Right ventricle myocardium inferior (tissue), 1 donor: Measurements from ENCODE around the gene TIMM44. TPM values are rescaled to one million over a fixed set of nuclear protein-coding genes. Genes with fewer than 3 reads are reported as not detected.
"Not testable (repeated sequence)": the region's sequence is repeated elsewhere in the genome, so short reads cannot be mapped to it uniquely, and the experiment has no call there.

Experiments used
- ATAC-seq: fragments of 200-7000 bp; cut with Tn5 transposase; one replicate; pipeline ENCODE4 v1.9.1; 2020; ENCODE audit warnings: mild to moderate bottlenecking, moderate library complexity
- DNase-seq: peaks from one replicate; pipeline ENCODE4 v3.0.0; 2021; ENCODE audit errors: missing footprints
- intact Hi-C: fragments of 100-400 bp; cut with DNase I; formaldehyde crosslinking; loops from one replicate; pipeline ENCODE4 v1.11.0; 2022
- total RNA-seq: library from RNA; stranded (reverse); fragmentation: NEBNext Ultra II Directional; extraction: Animal tissue kit (Norgen Biotek cat#: 25700); gene quantifications from one replicate; pipeline ENCODE4 v1.2.1, GENCODE V29; 2021
- donor health status: DM: no; HTN: yes; CAD: no; lungs with severe emphysema.

TIMM44 gene
- total RNA-seq, 1 donor from 2014 or later = 111 TPM

DNA sequence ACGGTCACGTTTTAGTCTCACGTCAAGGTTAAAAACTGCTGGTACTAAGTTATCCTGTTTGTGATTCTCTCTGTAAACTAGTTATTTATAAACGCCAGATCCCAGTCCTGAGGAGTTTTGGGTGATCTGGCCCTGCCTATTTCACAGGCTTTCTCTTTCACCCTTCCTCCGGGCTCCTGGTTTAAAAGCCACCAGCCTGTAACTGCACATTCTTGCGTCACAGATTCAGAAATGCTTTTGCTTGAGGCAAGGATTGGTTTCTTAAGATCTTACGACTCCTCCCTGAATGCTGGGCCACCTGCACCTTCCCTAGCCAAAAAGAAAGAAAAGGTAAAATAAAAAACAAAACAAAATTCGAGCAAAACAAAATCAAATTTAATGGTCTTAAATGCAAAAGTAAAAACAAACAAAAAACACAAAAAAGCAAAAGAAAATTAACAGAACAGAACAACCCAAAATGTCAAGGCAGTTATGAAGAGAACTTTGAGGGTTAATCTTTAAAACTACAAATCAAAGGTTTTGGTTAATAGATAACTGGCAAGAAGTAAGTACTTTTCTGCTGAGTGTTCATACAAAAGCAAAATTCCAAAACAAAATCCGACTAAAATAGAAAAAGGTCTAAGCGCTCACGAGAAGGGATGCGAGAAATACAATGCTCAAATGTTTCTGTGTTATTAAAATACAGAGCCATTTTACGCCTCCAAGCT, 18.6 kb upstream of the TIMM44 start:
- intact Hi-C loops = no loop called here
- DNase-seq = no peak
- ATAC-seq = no peak

DNA sequence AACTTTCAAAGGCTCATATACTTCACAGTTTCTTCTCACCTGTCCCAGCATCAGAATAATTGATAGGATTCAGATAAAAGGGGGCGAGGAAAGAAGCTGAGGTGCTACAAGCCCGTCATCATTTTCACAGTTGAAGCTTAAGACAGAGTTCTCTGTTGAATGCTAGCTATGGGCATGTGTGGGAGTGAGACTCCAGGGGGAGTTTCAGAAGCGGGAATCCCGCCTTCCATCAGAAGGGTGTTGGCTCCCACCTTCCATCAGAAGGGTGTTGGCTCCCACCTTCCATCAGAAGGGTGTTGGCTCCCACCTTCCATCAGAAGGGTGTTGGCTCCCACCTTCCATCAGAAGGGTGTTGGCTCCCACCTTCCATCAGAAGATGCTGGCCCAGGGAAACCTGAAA, 17.6 kb upstream of the TIMM44 start:
- DNase-seq, ATAC-seq, intact Hi-C loops: not testable (repeated sequence)

DNA sequence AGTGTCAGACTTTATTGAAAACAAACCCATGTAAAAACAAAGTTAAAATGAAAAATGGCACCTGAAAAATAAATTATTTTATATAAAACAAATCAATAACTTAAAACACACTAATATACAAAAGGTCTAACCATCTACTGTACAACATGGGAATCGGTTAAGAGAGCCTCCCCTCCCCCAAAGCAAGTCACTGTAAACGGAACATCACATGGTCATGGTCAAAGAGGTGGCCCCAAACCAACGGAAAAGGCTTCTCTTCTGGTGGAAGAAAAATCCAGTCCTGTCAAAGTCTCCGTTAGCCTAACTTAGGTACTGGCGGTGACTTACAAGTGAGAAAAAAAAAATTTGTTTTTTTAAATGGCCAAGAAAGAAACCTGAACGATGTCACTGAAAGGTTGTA, 15.7 kb upstream of the TIMM44 start:
- ATAC-seq (no peak), DNase-seq (no peak)
- intact Hi-C loops = no loop called here

DNA sequence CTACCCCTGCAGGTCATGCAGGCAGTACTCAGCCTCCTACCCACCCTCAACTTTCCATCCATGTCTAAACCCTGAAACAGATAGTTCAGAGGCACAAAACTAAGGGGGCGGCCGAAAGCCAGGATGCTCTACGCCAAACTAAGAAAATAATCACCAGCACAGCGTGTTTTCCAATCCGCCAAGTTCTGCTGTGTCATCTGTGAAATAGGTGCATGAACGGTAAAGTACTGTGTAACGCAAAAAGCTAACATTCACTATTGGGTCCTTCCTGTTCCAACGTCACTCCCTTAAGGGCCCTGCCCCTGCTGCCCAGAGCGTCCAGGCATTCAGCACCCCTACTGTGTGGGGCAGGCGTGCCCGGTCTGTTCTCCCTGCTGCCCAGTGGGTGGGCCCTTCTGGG, 12.2 kb upstream of the TIMM44 start:
- intact Hi-C loops = no loop called here
- no peak for ATAC-seq
- DNase-seq = no peak

DNA sequence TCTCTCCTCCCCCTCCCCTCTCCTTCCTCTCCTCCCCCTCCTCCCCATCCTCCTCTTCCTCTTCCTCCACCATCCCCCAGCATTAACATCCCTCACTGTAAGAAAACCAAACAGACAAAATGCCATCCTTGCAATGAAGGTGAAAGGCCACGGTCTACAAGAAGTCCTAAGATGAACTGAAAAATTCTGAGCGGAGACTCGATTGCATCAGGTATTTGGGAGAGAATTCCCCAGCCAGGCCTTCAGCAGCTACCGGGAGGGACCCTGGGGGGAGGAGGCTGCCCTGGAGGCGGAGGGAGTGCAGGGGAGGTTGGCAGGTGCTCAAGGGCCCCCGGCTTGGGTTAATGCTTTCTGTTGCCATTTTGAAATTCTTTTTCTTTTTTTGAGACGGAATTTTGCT, 10.1 kb upstream of the TIMM44 start:
- DNase-seq (no peak), ATAC-seq (no peak)
- intact Hi-C loops = no loop called here

DNA sequence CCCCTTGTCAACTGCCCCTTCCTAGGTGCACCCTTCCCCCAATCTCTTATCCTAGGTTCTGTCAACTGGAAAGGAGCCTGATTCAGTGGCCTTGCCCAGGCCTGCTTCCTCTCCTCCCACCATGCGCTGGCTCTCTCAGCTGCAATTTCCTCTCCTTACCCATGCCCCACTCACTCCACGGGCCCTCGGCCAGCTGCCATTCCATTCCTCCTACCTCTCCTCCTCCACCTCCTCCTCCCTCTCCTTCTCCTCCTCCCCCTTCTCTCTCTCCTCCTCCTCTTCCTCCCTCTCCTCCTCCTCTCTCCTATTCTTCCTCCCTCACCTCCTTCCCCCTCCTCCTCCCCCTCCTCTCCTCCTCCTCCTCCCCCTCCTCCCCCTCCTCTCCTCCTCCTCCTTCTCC, 9.6 kb upstream of the TIMM44 start:
- DNase-seq (no peak), ATAC-seq (no peak)
- intact Hi-C loops = no loop called here

DNA sequence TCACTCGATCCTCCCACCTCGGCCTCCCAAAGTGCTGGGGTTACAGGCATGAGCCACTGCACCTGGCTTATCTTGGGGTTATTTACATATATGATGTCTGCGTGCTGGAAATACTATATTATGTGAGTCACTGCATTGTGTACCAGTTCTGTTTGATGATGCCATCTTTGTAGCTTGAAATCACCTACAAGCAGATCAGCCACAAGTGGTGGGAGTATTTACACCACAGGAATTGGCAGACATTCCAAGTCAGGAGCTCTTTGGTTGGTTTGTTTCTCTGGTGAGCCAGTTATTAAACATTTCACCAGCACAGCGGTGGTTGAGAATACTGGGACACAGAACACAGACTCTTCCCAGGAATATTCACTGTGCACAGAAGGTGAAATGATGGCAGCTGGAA, 4.5 kb upstream of the TIMM44 start:
- DNase-seq (no peak), ATAC-seq (no peak)
- intact Hi-C loops = no loop called here

DNA sequence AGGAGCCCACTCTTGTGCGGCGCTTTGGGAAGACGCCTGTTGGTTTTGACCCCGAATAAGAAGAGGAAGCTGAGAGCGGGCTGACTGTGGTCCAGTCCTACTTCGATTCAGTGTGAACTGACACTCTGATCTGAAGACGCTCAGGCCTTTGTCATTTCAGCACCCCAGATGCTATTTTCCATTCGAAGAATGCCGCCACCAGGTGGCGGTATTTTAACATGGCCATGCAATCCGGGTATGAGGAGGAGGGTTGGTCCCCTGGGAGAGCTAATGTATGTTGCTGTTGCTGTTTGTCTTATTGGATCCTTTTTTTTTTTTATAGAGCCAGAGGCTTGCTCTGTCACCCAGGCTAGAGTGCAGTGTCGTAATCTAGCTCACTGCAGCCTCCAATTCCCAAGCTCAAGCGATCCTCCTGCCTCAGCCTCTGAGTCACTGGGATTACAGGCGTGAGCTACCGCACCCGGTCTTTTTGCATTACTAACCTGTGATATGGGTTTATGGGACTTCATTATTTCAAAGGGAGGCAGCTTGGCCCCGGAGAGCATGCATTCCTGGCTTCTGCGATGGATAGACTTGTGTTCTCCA, 803 bp upstream of the TIMM44 start:
- ATAC-seq (peak; percentile 67), DNase-seq (peak; percentile 90)
- intact Hi-C loops = loop anchor here (1.0 to 5.0 kb wide), 3 partner anchors 59 to 309 kb away; no protein-coding TSS in a partner anchor

DNA sequence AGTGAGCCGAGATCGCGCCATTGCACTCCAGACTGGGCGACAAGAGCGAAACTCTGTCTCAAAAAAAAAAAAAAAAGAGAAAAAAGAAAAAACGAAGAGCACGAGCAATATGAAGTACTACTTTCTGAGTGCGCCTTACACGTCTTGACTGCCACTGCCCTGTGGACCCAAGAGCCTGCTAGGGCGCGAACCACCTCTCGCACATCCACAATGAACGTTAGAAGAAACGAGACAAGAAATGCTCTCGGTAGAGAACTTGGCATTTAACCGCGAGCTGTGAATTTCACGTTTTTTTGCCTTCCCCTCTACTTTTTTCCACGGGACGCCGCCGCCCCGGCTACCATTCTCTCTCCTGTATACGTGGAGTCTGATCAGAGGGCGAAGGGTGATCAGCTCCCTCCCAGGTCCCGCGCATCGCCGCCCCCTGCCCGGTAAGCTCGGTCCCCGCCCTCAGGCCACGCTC, 454 bp downstream of the TIMM44 start:
- DNase-seq (no peak), ATAC-seq (peak; percentile 7)
- intact Hi-C loops = loop anchor here (2.0 to 5.0 kb wide), 2 partner anchors 22 to 214 kb away; partner anchors contain the start of gene SNAPC2

DNA sequence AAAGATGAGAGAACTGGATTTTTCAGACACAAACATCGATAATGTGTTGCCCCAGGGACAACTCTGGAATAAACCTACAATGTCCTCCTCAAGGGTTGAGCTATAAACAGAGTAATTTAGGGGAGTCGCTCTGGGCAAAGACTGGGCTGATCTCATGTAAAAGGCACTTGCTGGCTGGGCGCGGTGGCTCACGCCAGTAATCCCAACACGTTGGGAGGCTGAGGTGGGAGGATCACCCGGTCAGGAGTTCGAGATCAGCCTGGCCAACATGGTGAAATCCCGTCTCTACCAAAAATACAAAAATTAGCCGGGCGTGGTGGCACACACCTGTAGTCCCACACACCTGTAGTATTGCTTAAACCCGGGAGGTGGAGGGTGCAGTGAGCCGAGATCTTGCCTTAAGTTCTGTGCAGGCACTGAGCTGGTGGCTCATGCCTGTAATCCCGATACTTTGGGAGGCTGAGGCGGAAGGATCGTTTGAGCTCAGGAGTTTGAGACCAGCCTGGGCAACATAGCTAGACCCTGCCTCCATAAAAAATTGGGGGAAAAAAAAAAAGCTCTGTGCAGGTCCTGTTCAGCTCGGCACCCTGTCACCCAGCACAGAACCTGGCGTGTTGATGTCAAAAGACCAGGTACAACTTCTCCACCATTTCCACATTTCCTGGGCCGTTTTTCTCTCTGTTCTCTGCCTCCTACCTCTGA, 1.4 kb downstream of the TIMM44 start:
- ATAC-seq (no peak), DNase-seq (no peak)
- intact Hi-C loops = loop anchor here (2.0 to 5.0 kb wide), 2 partner anchors 21 to 215 kb away; partner anchors contain the start of gene SNAPC2

DNA sequence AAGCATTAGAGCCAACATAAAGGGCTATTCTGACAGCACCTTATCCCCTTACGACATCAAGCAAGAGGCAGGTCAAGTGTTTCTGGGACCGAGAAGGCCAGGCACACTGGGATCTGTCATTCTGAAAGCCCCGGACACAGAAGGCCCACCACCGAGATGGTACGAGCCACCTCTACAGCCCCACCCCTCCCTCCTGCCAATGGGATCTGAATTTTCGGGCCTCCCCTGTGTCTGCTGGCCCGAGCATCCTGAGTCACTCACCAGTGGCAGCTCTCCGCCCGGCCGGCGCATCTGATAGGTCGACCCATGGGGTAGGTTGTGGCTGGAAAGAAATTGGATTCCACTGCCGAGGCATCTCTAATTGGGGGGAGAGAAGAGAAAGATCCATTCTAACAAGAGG, 2.6 kb downstream of the TIMM44 start:
- intact Hi-C loops = loop anchor here (5.0 kb wide), 1 partner anchor 216 kb away; no protein-coding TSS in a partner anchor
- ATAC-seq (no peak), DNase-seq (no peak)

DNA sequence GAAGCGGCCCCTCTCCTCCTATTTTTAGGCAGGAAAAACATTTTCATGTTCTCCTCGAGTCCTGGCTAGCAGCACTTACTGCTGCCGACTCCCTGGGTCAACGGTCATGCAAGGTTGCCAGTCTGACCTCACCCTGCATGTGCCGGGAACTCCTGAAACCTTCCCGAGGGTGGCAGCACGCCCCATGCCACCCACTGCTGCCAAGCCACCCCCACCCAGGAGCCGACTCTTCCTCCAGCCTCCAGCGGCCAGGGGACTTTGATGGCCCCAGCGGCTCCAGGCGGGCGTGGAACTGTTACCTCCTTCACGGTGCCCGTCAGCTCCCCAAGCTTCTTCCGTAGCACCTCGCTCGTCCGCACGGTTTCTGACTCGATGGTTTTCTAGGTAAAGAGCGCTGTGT, 8.7 kb downstream of the TIMM44 start:
- intact Hi-C loops = no loop called here
- ATAC-seq (no peak), DNase-seq (peak; percentile 56)

DNA sequence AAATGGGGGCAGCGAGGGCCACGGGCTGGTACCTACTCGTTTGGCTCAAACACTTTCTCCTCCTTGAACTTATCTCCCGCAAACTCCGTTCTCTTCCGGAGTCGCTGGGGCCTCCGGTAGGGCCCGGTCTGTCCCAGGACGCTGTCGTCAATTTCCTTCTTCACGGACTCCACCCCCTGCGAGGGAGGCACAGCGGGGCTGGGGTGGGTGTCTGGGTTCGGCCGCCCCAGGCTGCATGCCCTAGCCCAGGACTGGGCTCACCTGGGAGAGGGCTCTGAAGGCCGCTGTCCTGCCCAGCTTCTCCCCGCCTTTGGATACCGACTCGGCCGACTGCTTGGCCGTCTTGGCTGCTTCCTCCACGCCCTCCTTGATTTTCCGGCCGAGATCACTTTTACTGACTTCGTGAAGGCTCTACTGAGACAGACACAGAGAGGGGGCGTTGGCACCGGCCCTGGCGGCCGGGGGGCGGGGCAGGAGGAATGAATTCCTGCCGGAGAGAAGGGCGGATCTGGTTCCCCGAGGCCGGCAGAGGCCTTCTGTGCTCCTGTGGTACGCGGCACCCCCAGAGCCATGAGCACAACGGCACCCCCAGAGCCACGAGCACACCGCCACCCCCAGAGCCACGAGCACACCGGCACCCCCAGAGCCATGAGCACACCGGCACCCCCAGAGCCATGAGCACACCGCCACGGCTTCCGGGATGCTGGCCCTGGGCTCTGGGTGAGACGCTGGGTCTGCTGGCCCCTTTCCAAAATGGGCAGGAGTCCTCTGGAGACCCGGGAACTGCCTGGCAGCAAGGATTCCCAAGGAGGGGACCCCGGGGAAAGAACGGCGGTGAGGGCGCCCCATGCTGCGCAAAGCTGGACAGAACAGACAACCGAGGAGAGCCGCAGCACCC, 9.4 kb downstream of the TIMM44 start:
- intact Hi-C loops = no loop called here
- ATAC-seq (no peak), DNase-seq (no peak)

DNA sequence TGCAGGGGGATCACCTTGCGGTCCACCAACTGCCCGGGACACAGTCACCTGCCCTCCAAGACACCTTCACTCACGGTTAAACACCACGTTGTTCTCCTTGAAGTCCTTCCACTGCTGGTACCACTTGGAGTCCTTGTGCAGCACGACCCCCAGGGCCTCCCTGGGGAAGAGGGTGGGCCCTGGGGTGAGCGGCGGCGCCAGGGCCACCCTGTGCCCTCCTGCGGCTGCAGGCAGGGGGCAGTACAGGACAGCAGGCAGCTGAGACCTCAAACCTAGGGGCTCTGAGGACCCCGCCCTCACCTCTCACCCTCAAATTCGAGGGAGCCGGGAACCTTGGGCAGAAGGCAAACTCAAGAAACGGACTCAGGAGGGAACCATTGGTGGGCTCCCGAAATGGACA, 10.1 kb downstream of the TIMM44 start:
- no peak for DNase-seq
- no peak for ATAC-seq
- intact Hi-C loops = no loop called here

DNA sequence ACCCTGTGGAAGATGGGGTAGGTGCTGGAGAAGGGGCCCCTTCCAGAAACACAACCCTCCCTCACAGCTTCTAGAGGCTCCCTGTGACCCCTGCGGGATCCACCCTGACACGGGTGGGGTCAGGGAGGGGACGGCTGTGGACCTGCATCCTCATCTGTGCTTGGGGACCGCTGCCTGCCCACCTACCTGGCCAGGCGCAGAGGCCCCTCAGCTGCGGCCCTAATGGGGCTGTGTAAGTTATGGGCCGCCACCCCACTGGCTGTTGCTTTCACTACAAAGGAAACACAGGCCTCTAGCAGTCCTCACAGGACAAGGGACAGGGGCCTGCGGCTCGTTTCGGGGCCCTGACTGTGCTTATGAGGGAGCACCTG, 10.6 kb downstream of the TIMM44 start:
- peak; percentile 52 for DNase-seq
- intact Hi-C loops = no loop called here

DNA sequence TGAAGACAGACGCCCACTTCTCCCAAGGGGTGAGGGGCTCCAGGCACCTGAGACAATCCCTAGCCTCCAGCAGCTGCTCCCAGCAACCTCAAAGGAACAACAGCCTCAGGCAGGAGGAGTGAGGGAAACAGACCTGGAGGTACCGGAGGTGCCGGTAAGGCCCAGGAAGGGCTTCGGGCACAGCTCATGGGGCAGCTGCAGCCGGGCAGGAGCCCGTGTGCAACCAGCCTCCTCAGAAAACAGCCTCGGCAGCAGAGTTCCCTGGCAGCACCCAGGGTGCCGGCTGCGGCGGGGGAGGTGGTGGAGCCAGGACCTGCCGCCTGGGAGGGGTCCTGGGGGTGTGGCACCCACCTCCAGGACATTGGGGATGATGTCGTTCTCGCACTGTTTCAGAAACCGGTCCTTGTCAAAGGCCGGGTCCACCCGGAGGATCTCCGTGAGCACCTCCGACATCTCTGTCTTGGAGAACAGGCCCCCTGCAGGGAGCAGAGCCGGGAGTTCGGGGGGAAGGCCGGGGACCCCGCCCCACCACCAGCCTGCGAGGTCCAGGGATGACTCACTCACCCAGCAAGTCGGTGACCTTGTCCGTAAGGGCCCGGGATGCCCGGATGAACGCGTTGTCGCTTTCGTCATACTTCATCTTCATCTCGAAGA, 11.1 kb downstream of the TIMM44 start:
- no peak for ATAC-seq
- peak; percentile 59 for DNase-seq
- intact Hi-C loops = no loop called here

More for the DNA sequence above, 10.6 kb downstream of the TIMM44 start:
- ATAC-seq = no peak

DNA sequence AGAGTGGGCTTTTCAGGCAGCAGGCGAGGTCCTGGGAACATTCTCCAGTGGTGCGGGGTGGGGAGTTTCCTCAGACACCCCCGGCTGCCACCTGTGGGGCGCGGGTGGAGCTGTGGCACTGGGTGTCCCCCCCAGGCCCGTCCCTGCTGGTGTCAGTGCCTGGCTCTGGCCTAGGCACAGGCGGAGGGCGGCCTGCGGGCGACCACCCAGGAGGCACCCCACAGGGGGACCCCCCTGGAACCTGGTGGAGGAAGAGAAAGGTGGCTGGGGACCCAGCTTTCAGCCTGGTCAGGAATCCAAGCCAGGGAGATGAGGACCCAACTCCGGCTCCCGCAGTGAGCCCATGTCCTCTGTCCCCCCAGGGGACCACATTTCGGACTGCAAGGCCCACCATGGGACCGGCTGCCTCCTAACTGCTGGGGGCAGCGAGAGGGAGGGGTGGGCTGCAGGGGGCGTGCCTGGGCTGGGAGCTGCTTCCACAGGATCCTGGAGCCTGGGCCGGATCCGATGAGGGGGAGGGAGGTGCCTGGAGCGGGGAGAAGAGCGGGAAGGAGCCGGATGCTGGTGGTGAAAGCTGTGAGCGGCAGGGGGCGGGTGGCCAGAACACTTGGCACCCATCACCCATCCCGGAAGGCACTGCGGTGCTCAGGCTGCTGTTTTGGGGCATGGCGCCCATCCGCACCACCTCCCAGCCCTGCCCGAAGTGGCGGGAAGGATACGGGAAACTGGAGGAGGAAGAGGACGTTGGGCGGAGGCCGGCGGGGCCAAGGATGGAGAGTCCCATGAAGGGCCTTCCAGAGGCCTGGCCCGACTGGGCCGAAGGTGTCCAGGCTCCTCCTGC, 12.0 kb downstream of the TIMM44 start:
- intact Hi-C loops = no loop called here
- ATAC-seq = no peak
- DNase-seq = no peak

DNA sequence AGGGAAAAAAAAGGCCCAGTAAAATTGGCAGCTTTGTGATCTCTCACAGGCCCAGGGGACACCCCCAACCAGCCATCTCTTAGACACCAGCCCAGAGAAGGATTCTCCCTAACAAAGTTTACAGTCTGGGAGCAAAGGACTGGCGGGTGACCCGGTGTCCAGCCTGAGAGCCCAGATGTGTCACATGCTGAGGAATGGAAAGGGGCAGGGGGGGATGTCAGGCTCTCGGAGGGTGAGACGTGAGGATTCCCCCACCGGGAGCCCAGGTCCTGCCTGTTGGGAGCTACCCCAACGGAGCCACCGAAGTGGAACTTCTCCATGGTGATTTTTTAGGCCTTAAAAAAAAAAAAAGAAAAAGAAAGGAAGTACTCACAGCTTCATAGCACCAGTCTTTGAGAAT, 12.7 kb downstream of the TIMM44 start:
- intact Hi-C loops = no loop called here
- DNase-seq (no peak), ATAC-seq (no peak)
